GM23338 (cell line): ENCODE results near the gene EGLN3.

ENCODE experiments used
- CREB1 ChIP-seq: fragments of 250-450 bp; sonication (Bioruptor Pico); IDR thresholded peaks from 2 replicates; pipeline ENCODE4 v1.5.0; 2020; ENCODE audit warnings: low read depth, mild to moderate bottlenecking, moderate library complexity
- EZH2phosphoT487 ChIP-seq: fragments of 200-600 bp; sonication (generic); IDR thresholded peaks from one replicate; pipeline ENCODE4 v1.8.1; 2018; ENCODE audit warnings: antibody characterized with exemption; ENCODE audit not compliant: unreplicated experiment
- POLR2AphosphoS5 ChIP-seq: IDR thresholded peaks from 2 replicates; pipeline ENCODE4 v1.6.1; 2016; ENCODE audit warnings: antibody characterized with exemption, low read depth
- ZNF114 ChIP-seq: fragments of 250-450 bp; sonication (Bioruptor Pico); IDR thresholded peaks from 2 replicates; pipeline ENCODE4 v1.5.0; 2020; ENCODE audit warnings: mild to moderate bottlenecking, moderate library complexity
- ZNF331 ChIP-seq: fragments of 250-450 bp; sonication (Bioruptor Pico); IDR thresholded peaks from 2 replicates; pipeline ENCODE4 v1.5.0; 2020; ENCODE audit warnings: low read depth, mild to moderate bottlenecking, moderate library complexity
- TF ChIP-seq, protein P1 (sequence below), 2 experiments: fragments of 200-600 bp in 1 of 2; sonication (generic) in 1 of 2; conservative IDR thresholded peaks; 2 replicates each; pipeline versions ENCODE4 v1.5.1 to v1.6.1; 2016 to 2017; ENCODE audit warnings: antibody characterized with exemption in 2 of 2, low read depth in 2 of 2, mild to moderate bottlenecking in 2 of 2, moderate library complexity in 1 of 2

DNA sequence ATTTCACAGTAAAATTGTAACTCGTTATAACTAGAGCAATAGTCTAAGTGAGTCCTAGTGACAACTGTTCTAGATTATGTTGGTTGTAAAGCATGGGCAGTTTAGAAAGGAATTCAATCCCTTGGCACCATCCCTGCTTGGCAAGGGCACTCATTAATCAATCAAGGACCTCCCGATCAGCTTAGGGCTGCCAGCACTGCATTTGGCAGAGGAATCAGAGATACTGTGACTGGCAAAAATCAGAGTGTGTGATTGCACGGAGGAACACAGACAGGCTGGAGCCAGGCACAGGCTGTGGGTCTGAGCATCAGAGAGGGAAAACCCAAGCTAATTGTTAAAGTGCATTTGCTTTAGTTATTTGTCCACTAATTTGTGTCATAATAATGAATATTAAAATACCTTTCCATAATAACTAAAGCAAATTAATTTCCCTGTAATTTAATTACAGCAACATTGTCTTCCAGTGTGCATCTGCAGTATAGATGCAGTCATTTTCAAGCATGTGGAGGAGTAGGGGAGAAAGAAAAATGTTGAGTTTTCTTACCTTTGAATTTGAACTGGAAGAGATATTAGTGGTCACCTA, 3.2 kb upstream of the EGLN3 start:
- TF ChIP-seq, protein P1, sequence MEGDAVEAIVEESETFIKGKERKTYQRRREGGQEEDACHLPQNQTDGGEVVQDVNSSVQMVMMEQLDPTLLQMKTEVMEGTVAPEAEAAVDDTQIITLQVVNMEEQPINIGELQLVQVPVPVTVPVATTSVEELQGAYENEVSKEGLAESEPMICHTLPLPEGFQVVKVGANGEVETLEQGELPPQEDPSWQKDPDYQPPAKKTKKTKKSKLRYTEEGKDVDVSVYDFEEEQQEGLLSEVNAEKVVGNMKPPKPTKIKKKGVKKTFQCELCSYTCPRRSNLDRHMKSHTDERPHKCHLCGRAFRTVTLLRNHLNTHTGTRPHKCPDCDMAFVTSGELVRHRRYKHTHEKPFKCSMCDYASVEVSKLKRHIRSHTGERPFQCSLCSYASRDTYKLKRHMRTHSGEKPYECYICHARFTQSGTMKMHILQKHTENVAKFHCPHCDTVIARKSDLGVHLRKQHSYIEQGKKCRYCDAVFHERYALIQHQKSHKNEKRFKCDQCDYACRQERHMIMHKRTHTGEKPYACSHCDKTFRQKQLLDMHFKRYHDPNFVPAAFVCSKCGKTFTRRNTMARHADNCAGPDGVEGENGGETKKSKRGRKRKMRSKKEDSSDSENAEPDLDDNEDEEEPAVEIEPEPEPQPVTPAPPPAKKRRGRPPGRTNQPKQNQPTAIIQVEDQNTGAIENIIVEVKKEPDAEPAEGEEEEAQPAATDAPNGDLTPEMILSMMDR (conservative IDR thresholded peaks at IDR 0.05; ENCODE audit: low read depth in 2 of 2), result no peak
- no peak for TF ChIP-seq POLR2AphosphoS5
- no peak for TF ChIP-seq CREB1 (CRISPR knock-in tag)
- TF ChIP-seq ZNF114 (CRISPR knock-in tag), result no peak
- no peak for TF ChIP-seq EZH2phosphoT487
- no peak for TF ChIP-seq ZNF331 (CRISPR knock-in tag)
